ENCODE measurements around the gene ABHD2. TPM values are rescaled to one million over a fixed set of nuclear protein-coding genes. Genes with fewer than 3 reads are reported as not detected.

Gene ABHD2
- total RNA-seq, 4 donors from 2014 or later = 53.3 to 110 (median 68.6) TPM

DNA sequence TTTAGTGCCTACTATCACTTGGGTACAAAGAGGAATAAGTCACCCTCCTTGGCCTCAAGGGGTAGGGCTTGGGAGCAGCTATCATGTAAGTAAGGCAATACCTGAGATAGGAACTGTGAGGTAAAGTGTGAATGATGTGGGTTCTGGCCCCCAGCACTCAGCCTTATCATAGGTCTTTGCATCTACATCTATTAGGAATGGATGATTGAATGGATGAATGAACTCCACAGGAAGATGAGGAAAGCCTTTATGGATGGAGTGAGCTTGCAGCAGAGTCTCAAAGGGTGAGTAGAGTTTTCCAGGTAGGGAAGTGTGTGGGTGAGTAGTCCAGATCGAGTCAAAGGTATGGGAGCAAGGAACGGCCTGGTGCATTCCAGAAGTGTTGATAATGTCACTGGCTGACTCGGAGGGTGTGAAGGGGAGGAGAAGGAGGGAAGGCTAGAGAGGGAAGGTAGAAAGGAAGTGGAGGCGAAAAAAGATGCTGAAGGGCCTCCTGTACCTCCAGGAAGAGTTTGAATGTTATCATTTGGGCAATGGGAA, 13.1 kb upstream of the ABHD2 start:
- DNase-seq (ENCODE audit: low spot score) = no peak
- TF ChIP-seq, protein P1, sequence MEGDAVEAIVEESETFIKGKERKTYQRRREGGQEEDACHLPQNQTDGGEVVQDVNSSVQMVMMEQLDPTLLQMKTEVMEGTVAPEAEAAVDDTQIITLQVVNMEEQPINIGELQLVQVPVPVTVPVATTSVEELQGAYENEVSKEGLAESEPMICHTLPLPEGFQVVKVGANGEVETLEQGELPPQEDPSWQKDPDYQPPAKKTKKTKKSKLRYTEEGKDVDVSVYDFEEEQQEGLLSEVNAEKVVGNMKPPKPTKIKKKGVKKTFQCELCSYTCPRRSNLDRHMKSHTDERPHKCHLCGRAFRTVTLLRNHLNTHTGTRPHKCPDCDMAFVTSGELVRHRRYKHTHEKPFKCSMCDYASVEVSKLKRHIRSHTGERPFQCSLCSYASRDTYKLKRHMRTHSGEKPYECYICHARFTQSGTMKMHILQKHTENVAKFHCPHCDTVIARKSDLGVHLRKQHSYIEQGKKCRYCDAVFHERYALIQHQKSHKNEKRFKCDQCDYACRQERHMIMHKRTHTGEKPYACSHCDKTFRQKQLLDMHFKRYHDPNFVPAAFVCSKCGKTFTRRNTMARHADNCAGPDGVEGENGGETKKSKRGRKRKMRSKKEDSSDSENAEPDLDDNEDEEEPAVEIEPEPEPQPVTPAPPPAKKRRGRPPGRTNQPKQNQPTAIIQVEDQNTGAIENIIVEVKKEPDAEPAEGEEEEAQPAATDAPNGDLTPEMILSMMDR (IDR thresholded peaks at IDR 0.05) = no peak
- ATAC-seq (ENCODE audit: low FRiP score) = no peak

DNA sequence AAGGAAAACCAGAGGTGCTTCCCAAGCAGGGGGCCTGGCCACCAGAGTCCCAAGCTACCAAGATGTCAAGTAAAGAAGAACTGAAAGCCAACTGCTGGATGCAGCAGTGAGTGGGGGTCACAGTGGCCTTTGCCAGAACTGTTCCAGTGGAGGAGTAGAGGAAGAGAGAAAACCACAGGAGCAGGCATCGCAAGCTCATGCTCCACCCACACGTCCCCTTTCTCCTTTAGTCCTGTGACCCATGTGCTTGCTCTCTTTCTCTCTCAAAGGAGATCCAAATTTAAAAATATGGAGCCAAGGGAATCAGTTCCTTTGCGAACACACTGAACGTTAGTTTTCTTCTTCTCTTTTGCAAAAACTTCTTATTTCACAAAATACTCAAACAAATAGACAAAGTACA, 12.4 kb upstream of the ABHD2 start:
- TF ChIP-seq, protein P1 (IDR thresholded peaks at IDR 0.05) = no peak
- ATAC-seq (ENCODE audit: low FRiP score) (no peak), DNase-seq (ENCODE audit: low spot score) (no peak)

DNA sequence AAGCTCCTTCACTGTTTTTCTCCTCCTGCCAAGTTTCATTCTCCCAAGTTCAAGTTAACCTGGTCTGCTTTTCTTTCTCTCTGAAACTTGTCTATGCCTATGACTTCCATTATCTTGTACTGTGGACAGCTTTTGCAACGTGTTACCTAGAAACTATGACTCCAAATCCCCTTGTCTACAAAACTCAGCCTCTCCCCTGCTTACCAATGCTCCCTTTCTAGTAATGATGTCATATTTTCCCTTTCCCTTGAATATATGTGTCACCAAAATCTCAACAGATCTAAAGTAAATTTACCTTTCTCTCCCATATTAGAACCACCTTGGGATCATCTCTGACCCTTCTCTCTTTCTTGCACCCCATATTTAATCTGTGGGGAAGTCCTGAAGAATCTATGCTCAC, 10.5 kb upstream of the ABHD2 start:
- DNase-seq (ENCODE audit: low spot score) (no peak), ATAC-seq (ENCODE audit: low FRiP score) (no peak)
- TF ChIP-seq, protein P1 (IDR thresholded peaks at IDR 0.05) = no peak

DNA sequence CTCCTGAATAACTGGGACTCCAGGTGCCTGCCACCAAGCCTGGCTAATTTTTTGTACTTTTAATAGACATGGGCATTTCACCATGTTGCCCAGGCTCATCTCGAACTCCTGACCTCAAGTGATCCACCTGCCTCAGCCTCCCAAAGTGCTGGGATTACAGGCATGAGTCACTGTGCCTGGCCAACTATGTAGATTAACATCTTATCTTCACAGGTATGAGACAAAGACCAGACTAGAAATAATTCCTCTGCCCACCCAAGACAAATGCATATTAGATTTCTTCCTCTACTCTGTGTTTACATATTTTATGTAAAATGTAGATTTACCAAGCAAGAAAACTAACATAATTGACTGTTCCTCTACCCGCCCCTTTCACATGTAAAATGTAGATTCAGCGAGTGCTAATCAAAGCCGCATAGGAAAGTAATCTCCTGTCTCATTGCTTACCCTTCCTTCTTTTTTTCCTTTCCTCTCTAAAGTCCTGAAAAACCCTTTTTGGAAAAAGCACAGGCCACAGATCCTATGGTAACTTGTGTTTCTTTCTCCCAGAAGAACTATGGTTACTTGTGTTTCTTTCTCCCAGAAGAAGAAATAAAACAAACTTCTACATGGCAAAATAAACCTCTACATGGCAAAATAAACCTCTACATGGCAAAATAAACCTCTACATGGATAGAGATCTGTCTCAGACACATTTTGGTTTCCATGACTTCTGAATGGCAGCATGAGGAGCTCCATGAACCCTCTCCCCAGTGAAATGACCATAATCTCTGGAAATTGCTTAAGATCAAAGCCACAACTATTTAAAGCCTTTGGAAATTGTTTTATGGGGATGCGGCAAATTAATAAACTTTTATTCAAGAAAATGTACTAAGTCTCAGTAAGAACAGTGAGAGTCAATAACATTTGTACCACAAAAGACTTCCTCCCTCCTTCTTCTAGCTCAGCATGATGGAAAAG, 9.1 kb upstream of the ABHD2 start:
- TF ChIP-seq, protein P1 (IDR thresholded peaks at IDR 0.05) = no peak
- DNase-seq (ENCODE audit: low spot score) = no peak
- no peak for ATAC-seq (ENCODE audit: low FRiP score)

DNA sequence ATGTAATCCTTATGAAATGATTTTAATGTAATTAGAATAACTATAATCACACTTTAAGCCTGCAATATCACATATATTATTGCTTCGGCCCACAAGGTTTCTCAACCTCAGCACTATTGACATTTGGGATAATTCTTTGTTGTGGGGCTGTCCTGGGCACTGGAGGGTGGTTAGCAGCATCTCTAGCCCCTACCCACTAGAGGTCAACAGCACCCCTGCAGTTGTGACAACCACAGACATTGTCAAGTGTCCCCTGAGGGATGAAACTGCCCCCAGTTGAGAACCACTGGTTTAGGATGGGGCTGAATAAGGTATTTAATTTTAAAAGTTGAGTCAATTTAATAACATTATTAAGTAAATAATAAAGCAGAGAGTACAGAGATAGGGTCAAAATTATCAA, 6.4 kb upstream of the ABHD2 start:
- TF ChIP-seq, protein P1 (IDR thresholded peaks at IDR 0.05) = no peak
- DNase-seq (ENCODE audit: low spot score) = no peak
- no peak for ATAC-seq (ENCODE audit: low FRiP score)

DNA sequence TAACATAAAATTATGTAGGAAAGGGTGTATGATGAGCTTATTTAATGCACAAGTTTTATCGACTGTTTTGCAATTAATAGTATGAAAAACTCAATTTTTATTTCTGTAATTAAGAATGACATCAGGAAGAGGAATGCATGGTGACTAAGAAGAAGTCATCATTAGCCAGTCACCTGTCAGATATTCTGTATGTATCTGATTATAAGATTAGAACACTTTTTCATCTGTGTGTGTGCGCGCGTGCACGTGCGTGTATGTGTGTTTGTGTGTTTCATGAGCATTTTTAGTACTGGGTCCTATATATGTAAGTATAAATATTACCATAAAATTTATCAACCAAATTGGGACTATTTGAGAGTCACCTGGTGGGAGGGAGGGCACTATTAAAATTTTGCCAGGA, 5.0 kb upstream of the ABHD2 start:
- ATAC-seq (ENCODE audit: low FRiP score) (no peak), DNase-seq (ENCODE audit: low spot score) (no peak)
- TF ChIP-seq, protein P1 (IDR thresholded peaks at IDR 0.05) = no peak

All from omental fat pad (tissue), 4 donors.